HG03469 (cell line): Measurements from ENCODE around the gene MAP3K21.

ENCODE experiments used
- ATAC-seq: cut with Tn5 transposase; IDR thresholded peaks from one replicate; pipeline ENCODE4 v1.9.1; 2021; ENCODE audit warnings: mild to moderate bottlenecking, moderate library complexity, moderate number of reproducible peaks; ENCODE audit not compliant: unreplicated experiment

Gene MAP3K21

DNA sequence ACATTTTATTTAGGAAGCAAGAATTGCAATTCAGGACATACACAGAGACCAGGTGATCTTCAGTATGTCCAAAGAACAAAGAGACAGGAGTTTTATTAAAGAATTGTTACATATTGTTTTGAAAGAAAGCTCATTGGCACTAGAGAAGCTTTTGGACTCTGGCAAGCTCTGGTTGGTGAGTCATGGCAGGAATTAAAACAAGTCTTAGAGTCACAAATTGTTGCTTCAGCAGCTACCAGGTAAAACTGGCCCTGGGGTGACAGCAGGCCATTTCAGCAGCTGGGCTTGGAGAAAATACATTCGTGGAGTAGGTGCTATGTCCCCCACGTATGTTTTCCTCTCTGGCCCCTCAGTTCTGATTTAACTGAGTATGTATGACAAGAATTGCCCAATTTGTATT lies 58.8 kb downstream of the MAP3K21 start:
- no peak for ATAC-seq

DNA sequence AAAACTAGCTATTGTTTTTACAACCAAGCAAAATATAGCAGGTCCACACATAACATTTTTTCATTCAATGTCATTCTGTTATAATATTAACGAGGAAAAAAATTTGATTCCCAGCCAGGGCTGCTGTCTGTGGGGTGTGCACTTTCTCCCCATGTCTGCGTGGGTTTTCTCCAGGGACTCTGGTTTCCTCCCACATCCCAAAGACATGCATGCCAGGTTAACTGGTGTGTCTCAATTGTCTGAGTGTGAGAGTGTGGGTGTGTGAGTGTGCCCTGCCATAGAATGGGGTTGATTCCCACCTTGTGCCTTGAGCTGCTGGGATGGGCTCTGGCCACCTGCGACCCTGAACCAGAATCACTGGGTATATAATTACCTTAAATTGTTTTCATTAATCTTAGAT lies 60.1 kb downstream of the MAP3K21 start:
- no peak for ATAC-seq

DNA sequence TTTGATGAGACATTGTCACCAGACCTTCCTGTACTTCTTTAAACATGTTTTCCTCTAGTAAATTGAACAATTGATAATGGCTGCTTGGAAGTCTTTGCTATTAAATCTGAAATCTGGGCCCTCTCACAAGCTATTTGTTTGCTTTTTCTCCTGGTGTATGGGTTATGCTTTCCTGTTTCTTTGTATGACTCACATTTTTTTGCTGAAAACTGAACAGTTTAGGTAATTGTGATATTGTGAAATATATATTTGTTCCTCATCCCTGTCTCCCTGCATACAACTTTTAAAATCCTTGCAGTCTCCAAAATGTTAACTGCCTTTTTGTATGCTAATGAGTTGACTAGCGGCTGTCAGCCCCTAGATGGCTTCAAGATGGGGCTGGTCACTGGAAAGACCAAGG lies 61.6 kb downstream of the MAP3K21 start:
- ATAC-seq = no peak

DNA sequence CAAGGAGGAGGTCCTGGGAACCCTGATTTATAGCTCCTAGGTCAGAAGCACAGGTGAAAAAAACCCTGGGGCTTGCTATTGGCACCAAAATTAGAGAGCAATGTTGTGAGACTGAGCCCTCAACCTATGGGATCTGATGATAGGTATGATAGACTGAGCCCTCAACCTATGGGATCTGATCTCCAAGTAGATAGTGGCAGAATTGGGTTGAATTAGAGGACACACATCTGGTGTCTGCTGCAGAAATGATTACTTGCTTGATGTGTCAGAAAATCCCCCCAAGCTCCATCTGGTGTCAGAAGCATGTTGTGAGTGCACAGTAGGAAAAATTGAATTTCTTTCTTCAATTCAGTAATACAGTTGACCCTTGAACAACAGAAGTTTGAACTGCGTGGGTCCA lies 62.4 kb downstream of the MAP3K21 start:
- no peak for ATAC-seq

DNA sequence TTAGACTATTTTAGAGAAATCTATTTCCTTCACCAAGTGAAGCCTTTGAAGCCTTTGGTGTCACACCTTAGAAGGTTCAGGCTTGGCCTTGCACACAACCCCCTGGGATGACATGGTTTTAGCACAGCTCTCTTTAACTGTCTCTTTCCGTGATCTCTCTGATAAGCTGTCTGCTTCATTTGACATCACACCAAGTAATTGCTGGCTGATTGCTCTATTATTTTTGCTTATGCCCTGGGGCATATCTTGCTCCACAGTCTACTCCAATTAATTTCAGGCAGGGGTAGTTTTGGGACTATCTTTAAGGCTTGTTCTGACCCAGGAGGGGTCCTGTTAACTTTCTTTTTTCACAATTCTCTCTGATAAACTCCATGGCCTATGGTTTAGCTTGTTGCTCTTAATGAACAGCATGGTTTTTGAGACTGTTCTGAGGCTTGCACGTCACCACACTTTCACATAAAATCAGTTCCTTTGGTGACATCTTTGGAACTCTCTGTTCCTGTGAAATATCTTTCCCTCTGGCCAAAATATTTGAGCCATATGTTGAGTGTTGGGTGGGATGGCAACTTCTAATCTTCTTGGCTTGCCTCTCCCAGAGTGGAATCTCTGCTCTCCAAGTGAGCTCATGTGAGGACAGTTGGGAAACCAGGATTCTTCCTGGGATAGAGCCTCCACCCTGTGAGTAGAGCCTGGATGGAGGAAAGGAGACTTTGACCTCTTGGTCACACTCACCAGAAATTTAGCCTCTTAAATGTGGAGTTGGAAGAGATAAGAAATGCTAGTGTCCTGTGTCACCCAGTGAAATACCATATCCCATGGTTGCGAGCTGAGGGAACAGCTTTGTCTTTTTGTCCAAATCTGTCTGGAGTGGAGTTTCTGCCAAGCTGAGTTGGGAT lies 63.6 kb downstream of the MAP3K21 start:
- no peak for ATAC-seq

DNA sequence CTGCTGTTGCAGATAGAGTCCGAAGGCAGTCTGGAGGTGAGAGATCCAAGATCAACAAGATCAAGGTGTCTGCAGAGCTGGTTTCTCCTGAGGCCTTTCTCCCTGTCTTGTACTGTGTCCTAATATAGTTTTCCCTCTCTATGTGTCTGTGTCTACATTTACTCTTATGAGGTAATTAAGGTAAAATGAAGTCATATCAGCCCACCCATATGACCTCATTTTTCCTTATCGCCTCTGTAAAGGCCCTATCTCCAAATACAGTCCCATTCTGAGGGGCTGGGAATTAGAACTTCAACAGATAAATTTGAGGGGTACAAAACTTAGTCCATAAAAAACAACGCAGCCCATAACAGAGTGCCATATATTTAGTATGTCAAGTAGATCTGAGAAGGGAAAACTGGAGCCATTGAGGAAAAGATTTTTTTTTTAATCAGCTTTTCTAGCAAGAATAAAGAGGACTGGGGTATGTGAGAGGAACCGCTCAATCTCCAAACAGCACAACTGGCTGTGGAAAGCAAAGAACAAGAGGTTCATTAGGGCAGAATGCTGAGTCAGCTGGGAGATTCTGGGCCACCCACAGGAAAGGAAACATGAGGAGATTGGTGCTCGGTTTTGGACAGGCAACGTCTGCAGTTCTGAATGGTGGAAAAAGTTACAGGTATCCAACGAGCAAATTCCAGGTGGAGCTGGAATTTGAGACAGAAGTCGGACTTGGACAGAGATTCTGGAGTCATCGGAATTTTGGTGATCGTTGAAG lies 65.7 kb downstream of the MAP3K21 start:
- ATAC-seq = no peak

DNA sequence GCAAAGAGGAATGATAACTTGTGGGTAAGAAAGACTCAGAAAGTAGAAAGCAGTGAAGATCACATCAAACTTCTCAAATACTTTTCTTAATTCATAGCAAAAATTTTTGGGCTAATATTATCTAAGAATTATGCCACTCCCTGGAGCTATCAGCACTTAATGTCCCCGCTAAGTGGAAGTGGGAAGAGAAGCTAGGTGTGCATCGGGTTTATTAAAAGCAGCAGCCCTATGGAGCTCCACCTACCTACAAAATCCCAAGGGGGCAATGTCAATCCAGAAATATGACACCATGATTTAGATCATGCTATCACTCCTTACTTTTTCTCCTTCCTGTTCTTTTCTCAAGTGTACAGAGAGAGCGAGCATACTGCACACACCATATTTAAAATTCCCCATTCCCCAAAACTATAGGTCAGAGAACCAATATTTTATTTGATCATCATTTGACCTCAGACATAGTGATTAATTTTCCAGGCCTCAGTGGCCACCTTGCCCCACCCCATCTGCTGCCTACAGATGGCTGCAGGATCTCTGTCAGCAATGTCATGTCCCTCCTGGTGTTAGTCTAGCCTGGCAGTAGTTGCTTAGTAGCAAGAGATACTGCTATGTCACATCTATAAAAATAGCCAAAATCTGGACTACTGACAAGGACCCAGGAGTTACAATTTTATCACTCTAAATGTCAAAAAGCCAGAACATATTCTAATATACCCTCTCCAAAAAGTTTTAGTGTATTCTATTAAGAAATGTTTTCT lies 66.6 kb downstream of the MAP3K21 start:
- ATAC-seq = no peak

DNA sequence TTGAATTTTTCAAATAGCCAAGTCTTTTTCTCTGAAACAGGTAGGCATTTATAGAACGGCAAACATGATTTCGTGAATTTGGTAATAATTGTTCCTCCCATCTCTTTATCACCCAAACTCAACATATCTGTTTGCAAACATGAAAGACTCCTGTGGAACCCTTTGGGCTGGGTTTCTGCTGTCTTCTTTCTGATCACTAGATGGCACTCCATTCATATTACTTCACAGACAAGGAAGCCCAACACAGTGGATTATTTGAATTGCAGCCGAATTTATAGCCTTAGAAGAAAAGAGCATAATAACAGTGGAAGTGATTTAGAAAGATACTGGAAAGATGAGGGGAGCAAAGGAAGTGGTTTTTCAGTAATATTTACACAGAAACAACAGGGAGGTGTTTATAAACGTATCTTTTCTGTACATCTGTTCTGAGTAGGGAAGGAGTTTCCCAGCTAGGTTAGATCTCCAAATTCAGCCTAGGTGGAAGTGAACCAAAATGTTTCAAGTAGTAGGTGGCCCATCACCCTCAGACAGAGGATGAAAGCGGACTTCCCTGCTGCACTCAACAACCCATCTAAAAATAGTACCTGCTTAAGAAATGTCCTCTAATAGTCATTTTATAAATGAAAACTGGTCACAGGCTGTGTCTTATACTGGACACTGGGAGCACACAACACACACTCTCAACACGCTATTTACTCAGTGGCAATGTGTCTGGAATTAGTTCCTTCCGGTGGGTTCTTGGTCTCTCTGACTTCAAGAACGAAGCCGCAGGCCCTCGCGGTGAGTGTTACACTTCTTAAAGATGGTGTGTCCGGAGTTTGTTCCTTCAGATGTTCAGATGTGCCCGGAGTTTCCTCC lies 67.6 kb downstream of the MAP3K21 start:
- peak; percentile 46 for ATAC-seq

DNA sequence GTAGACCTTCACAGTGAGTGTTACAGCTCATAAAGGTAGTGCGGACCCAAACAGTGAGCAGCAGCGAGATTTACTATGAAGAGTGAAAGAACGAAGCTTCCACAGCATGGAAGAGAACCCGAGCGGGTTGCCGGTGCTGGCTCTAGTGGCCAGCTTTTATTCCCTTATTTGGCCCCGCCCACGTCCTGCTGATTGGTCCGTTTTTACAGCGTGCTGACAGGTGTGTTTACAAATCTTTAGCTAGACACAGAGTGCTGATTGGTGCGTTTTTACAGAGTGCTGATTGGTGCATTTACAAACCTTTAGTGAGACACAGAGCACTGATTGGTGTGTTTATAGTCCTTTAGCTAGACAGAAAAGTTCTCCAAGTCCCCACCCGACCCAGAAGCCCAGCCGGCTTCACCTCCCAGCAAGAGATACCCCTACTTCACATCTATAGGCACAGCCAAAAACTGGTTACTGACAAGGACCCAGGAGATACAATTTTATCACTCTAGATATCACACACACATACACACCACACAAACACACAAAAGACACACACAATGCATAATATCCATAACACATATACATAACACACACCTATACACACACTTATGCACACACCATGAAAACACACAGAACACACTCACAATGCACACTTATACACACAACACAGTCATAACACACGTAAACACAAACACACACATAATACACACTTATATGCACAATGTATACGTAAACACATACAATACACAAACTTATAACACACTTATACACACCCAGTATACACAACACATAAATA lies 68.5 kb downstream of the MAP3K21 start:
- no peak for ATAC-seq

DNA sequence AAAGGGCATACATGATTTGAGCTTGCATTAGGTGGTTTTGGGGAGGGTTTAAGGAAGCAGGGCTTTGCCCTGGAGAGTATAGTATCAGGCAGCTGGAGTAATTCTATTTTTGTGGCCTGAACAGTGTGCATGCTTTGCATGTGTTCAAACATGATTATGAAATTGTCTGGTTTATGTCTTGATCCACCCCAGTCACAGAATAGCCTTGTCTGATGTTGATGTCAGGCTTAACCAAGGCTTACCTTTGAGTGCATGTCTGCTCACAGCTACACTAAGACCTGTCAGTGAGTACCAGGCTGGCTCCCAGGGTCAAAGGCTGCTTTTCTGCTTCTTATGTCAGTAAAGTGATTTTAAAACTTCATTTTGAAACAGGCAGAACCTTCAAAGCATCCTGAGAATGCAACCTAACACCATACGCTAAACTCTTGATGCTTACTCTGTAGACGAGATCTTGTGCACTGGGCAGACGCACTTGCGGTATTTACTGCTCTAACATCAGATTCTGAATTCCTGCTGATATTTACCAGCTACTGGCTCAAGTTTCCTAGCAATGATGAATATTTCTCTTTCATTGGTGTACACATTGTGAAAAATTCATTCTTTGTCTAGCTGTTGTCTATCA lies 78.9 kb downstream of the MAP3K21 start:
- no peak for ATAC-seq

DNA sequence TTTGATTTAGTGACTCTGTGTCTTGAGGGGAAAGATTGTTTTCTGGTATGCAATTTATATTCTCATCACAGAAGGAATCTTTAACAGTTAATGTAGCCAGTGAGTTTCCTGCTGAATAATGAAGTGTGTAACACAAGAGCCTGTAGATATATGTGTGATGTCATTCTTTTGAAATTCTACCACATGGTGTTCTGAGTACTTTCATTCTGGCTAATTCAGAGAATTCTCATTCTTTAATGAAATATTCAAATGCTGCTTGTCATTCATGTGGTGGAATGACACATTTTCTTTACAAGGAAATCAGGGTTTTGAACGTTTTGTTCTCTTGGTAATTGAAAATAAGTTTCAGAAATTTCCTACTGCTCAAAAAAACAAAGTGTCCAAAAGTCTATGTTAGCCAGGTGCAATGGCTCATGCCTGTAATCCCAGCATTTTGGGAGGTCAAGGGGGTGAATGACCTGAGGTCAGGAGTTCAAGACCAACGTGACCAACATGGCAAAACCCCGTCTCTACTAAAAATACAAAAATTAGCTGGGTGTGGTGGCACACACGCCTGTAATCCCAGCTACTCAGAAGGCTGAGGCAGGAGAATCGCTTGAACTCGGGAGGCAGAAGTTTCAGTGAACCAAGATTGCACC lies 79.6 kb downstream of the MAP3K21 start:
- ATAC-seq = no peak

DNA sequence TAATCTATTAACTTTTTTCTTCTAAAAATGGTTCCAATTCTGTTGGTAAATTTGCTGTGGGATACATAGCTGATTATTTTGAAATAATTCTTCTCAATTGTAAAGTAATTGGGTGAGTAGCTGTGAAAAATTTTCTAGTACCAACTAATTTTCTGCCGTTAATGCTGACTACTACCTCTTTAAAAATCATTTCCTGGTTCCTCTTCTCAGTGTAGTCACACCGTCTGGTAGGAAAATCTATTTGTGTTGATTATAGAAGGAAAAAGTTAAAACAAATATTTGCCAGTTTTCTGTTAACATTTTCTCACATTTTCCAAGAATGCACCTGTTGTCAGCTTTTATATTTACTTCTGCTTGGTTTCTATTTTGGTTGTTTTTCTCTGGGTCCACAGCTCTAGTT lies 82.0 kb downstream of the MAP3K21 start:
- ATAC-seq = no peak

DNA sequence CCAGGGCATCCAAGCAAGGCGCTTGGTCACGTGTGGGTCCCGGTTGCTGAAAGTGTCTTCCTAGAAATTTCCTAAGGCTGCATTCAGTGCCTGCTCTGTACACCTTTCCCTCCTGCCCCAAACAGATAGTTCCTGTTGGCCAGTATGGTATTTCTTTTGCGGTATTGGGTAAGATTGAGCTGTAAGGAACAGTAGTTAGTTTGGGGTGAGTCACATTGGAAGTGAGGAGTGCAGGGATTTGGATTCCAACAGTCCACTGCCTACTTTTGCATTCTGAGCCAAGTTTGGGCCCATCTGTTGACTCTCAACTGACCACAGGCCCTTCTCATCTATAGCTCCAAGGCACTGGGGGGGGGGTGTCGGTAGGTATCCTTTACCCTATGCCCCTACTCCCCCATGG lies 83.4 kb downstream of the MAP3K21 start:
- ATAC-seq = no peak

DNA sequence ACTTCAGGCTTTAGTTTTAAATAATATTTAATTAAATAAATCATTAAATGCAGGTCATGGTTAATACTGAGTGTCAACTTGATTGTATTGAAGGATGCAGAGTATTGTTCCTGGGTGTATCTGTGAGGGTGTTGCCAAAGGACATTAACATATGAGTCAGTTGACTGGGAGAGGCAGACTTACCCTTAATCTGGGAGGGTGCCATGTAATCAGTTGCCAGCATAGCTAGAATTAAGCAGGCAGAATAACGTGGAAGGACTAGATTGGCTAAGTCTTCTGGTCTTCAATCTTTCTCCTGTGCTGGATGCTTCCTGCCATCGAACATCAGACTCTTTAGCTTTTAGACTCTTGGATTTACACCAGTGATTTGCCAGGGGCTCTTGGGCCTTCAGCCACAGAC lies 85.3 kb downstream of the MAP3K21 start:
- no peak for ATAC-seq

DNA sequence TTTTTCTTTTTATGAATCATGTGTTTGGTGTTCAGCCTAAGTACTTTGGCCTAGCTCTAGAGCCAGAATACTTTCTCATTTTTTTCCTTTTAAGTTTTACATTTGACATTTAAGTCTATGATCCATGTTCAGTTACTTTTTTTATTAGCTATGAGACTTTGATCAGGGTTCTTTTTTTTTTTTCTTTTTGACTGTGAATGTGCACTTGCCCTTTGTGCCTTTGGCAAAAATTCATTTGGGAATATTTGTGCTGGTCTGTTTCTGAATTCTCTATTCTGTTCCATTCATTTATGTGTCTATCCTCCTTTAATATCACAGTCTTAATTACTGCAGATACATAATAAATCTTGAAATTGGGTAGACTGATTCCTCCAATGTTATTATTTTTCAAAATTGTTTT lies 93.8 kb downstream of the MAP3K21 start:
- ATAC-seq = no peak

DNA sequence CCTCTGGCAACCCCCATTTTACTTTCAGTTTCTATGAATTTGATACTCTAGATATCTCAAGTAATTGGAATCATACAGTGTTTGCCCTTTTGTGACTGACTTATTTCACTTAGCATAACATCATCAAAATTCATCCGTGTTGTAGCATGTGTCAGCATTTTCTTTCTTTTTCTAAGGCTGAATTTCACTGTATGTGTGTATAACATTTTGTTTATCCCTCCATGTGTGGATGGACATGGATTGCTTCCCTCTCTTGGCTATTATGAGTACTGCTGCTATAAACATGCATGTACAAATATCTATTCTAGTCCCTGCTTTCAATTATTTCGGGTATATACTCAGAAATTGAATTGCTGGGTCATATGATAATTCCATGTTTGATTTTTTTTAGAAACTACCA lies 97.3 kb downstream of the MAP3K21 start:
- no peak for ATAC-seq

DNA sequence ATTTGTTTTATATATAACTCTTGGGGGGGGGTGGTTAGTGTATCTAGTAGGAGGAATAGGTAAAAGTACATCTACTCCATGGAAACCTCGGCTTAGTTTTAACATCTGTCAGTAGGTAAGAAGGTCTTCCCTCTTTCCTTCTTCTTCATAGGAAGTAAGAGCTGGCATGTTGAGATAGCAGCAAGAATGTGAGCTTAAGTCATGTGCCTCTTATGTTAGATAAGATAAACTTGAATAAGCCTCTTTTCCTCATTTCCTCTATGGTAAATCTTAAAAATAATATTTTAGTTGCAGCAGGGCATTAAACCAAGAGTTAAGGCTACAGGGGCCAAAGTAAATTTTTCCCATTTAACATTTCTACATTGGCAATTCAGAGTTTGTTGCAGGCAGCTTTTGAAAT lies 100.4 kb downstream of the MAP3K21 start:
- no peak for ATAC-seq

DNA sequence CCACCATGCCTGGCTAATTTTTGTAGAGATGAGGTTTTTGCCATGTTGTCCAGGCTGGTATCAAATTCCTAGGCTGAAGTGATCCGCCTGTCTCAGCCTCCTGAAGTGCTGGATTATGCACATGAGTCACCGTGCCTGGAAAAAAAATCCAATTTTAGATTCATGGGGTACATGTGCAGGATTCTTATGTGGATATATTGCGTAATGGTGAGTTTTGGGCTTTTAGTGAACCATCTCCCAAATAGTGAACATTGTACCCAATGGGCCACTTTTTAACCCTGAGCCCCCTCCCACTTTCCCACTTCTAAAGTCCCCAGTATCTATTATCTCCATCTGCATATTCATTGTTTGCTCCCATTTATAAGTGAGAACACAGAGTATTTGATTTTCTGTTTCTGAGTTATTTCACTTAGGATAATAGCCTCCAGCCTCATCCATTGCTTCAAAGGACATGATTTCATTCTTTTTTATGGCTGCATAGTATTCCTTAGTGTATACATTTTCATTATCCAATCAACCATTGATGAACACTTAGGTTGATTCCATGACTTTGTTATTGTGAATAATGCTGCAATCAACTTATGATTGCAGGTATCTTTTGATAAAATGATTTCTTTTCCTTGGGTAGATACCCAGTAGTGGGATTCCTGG lies 104.4 kb downstream of the MAP3K21 start:
- no peak for ATAC-seq
